PFSK-1 (cell line): ENCODE measurements around the gene PIK3C2A. TPM values are rescaled to one million over a fixed set of nuclear protein-coding genes. Genes with fewer than 3 reads are reported as not detected.

Experiments
- FOXP2 ChIP-seq: optimal IDR thresholded peaks from 2 replicates; pipeline ENCODE3; 2011; ENCODE audit warnings: borderline replicate concordance, control low read depth, inconsistent platforms; ENCODE audit not compliant: insufficient read depth; ENCODE audit errors: extremely low read length, extremely low read depth
- POLR2AphosphoS5 ChIP-seq: IDR thresholded peaks from 2 replicates; pipeline ENCODE4 v1.6.1; 2012; ENCODE audit warnings: low read depth, mild to moderate bottlenecking, control low read depth, low read length, moderate library complexity
- SIN3A ChIP-seq: IDR thresholded peaks from 2 replicates; pipeline ENCODE4 v1.6.1; 2012; ENCODE audit warnings: mild to moderate bottlenecking, low read length, moderate library complexity, borderline replicate concordance; ENCODE audit not compliant: insufficient read depth
- TAF1 ChIP-seq: IDR thresholded peaks from 2 replicates; pipeline ENCODE4 v1.6.1; 2012; ENCODE audit warnings: low read length, control low read depth, borderline replicate concordance; ENCODE audit not compliant: insufficient read depth
- polyA plus RNA-seq: library from polyadenylated mRNA; unstranded; fragments of >200 nt; gene quantifications from one replicate; pipeline ENCODE4 v1.2.1, GENCODE V29; 2012; ENCODE audit warnings: low read depth, missing spikeins; ENCODE audit not compliant: insufficient read length
- TF ChIP-seq, protein P1 (sequence below), 2 experiments: IDR thresholded peaks; 2 replicates each; pipeline versions ENCODE4 v1.6.1 to v1.8.0; 2011 to 2012; ENCODE audit warnings: low read depth in 2 of 2, low read length in 2 of 2, control low read depth in 1 of 2, inconsistent platforms in 1 of 2, mild to moderate bottlenecking in 1 of 2, moderate library complexity in 1 of 2; ENCODE audit not compliant: insufficient read depth in 1 of 2

PIK3C2A gene, protein sequence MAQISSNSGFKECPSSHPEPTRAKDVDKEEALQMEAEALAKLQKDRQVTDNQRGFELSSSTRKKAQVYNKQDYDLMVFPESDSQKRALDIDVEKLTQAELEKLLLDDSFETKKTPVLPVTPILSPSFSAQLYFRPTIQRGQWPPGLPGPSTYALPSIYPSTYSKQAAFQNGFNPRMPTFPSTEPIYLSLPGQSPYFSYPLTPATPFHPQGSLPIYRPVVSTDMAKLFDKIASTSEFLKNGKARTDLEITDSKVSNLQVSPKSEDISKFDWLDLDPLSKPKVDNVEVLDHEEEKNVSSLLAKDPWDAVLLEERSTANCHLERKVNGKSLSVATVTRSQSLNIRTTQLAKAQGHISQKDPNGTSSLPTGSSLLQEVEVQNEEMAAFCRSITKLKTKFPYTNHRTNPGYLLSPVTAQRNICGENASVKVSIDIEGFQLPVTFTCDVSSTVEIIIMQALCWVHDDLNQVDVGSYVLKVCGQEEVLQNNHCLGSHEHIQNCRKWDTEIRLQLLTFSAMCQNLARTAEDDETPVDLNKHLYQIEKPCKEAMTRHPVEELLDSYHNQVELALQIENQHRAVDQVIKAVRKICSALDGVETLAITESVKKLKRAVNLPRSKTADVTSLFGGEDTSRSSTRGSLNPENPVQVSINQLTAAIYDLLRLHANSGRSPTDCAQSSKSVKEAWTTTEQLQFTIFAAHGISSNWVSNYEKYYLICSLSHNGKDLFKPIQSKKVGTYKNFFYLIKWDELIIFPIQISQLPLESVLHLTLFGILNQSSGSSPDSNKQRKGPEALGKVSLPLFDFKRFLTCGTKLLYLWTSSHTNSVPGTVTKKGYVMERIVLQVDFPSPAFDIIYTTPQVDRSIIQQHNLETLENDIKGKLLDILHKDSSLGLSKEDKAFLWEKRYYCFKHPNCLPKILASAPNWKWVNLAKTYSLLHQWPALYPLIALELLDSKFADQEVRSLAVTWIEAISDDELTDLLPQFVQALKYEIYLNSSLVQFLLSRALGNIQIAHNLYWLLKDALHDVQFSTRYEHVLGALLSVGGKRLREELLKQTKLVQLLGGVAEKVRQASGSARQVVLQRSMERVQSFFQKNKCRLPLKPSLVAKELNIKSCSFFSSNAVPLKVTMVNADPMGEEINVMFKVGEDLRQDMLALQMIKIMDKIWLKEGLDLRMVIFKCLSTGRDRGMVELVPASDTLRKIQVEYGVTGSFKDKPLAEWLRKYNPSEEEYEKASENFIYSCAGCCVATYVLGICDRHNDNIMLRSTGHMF (N-terminal part only)
- 9.6 TPM for polyA plus RNA-seq

DNA sequence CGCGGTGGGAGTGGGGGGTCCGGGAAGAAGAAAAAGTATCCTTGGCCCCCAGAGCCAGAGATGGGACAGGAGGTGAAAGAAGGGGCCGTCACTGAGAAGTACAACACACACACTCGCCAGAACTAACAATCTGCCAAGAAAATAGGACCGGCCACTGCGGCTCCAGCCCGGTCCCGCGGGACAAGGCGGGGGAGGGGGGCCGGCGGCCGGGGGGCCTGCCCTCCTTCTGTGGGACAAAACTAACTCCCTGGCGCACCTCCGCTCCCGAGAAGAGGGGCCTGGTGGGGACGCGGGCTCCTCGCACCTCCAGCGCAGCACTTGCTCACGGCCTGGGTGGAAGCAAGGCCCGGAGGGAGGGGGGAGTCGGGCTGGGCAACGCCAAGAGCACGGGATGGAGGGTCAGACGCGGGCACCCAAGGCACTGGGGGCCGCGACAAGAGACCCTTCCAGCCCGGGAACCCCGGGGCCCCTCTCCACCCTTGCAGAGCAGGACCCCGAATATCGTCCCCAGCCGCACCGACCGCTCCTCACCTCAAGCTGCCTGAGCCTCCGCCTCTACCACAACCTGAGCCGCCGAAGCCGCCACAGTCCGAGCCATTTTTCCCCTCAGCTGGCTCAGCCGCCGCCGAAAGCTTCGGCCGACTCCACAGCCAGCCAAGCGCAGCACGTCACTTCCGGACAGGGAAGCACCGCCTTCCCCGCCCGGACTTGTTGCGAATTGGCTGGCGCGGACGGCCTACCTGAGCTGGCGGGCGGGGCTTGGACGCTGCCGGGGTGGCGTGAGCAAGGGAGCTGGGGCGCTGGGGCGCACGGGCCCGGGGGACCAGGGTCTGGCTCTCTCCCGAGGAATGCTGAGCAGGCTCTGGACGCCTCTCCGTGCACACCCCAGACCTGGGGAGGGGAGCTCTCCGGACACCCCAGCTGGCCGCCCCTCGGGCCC, at the start of gene PIK3C2A:
PIK3C2A (minus strand) TSS at position 670 of the 940 bp plus-strand sequence. CDS start 38,245 bp downstream, outside the sequence.
- TF ChIP-seq SIN3A (no peak; the same call in 1 of the 2 replicates), POLR2AphosphoS5 (peak; percentile 96), FOXP2 (peak; percentile 59), TAF1 (peak; percentile 82)
- TF ChIP-seq, protein P1, sequence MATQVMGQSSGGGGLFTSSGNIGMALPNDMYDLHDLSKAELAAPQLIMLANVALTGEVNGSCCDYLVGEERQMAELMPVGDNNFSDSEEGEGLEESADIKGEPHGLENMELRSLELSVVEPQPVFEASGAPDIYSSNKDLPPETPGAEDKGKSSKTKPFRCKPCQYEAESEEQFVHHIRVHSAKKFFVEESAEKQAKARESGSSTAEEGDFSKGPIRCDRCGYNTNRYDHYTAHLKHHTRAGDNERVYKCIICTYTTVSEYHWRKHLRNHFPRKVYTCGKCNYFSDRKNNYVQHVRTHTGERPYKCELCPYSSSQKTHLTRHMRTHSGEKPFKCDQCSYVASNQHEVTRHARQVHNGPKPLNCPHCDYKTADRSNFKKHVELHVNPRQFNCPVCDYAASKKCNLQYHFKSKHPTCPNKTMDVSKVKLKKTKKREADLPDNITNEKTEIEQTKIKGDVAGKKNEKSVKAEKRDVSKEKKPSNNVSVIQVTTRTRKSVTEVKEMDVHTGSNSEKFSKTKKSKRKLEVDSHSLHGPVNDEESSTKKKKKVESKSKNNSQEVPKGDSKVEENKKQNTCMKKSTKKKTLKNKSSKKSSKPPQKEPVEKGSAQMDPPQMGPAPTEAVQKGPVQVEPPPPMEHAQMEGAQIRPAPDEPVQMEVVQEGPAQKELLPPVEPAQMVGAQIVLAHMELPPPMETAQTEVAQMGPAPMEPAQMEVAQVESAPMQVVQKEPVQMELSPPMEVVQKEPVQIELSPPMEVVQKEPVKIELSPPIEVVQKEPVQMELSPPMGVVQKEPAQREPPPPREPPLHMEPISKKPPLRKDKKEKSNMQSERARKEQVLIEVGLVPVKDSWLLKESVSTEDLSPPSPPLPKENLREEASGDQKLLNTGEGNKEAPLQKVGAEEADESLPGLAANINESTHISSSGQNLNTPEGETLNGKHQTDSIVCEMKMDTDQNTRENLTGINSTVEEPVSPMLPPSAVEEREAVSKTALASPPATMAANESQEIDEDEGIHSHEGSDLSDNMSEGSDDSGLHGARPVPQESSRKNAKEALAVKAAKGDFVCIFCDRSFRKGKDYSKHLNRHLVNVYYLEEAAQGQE (IDR thresholded peaks at IDR 0.05; ENCODE audit: insufficient read depth in 1 of 2, low read depth in 2 of 2, low read length in 2 of 2): no peak; a peak in 1 of 4 replicates

DNA sequence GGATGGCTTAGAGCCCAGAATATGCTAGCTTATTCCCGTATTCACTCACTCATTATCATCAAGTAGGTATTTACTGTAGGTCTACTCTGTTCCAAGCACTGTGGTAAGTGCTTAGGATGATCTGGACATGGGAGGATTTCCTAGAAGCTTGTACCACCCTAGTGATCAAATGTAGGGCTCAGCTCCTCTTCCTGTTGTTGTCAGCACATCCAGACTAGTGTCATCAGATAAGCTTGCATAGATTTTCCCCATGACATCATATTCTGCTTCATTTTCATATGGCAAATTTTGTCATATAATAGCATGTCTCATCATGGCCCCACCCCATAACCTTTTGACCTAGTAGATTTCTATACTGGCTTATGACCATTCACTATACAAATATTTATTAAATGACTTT, 49.4 kb upstream of the PIK3C2A start:
- TF ChIP-seq, protein P1 (IDR thresholded peaks at IDR 0.05; ENCODE audit: insufficient read depth in 1 of 2, low read depth in 2 of 2, low read length in 2 of 2): no peak
- TF ChIP-seq POLR2AphosphoS5 (no peak), FOXP2 (no peak), TAF1 (no peak), SIN3A (no peak)

DNA sequence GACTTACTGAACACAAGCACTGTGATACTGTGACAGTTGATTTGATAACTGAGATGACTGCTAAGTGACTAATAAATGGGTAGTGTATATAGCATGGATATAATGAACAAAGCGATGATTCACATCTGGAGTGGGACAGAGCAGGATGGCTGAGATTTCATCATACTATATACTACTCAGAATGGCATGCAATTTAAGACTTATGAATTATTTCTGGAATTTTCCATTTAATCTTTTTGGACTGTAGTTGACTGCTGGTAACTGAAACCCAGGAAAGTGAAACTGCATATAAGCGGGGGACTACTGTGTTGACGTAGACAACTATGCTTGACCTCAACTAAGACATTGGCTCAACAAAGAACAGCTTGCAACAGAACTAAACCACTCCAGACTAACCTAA, 48.7 kb upstream of the PIK3C2A start:
- TF ChIP-seq TAF1: no peak
- TF ChIP-seq, protein P1 (IDR thresholded peaks at IDR 0.05; ENCODE audit: insufficient read depth in 1 of 2, low read depth in 2 of 2, low read length in 2 of 2): no peak
- TF ChIP-seq SIN3A: no peak
- no peak for TF ChIP-seq POLR2AphosphoS5
- no peak for TF ChIP-seq FOXP2

DNA sequence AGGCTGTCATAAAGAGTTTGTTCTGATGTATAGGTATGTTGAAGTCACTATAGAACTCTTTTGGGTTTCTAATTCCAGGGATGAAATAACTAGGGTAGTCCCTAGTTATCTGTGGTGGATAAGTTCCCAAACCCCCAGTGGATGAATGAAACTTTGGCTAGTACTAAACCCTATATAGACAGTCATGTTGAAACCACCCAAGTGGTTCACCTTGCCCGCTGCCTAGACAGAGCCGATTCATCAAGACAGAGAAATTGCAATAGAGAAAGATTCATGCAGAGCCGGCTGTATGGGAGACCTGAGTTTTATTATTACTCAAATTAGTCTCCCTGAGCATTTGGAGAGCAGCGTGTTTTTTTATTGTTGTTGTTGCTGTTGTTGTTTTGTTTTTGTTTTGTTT, 44.9 kb upstream of the PIK3C2A start:
- TF ChIP-seq POLR2AphosphoS5: no peak
- no peak for TF ChIP-seq FOXP2
- TF ChIP-seq, protein P1 (IDR thresholded peaks at IDR 0.05; ENCODE audit: insufficient read depth in 1 of 2, low read depth in 2 of 2, low read length in 2 of 2): no peak
- TF ChIP-seq TAF1: no peak
